GM18511 (cell line): ENCODE results near the gene CACNA2D2.

Experiments
- ATAC-seq: cut with Tn5 transposase; IDR thresholded peaks from one replicate; pipeline ENCODE4 v1.9.1; 2021; ENCODE audit warnings: mild to moderate bottlenecking, moderate library complexity; ENCODE audit not compliant: unreplicated experiment

Gene CACNA2D2

GRCh38 chr3:50467919-50468318 lies 35.5 kb downstream of the CACNA2D2 start:
- ATAC-seq = no peak

- ATAC-seq = no peak
Measured at GRCh38 chr3:50466177-50466576, 37.3 kb downstream of the CACNA2D2 start.

GRCh38 chr3:50464569-50464968 lies 38.9 kb downstream of the CACNA2D2 start:
- ATAC-seq = no peak

GRCh38 chr3:50459785-50460184 lies 43.6 kb downstream of the CACNA2D2 start:
- no peak for ATAC-seq

- no peak for ATAC-seq
Measured at GRCh38 chr3:50457988-50458387, 45.4 kb downstream of the CACNA2D2 start.

GRCh38 chr3:50455161-50456018 lies 48.0 kb downstream of the CACNA2D2 start:
- ATAC-seq = no peak

- ATAC-seq = no peak
Measured at GRCh38 chr3:50454481-50455070, 48.9 kb downstream of the CACNA2D2 start.

- no peak for ATAC-seq
Measured at GRCh38 chr3:50453907-50454306, 49.5 kb downstream of the CACNA2D2 start.

- ATAC-seq = no peak
Measured at GRCh38 chr3:50450209-50450921, 53.1 kb downstream of the CACNA2D2 start.

- no peak for ATAC-seq
Measured at GRCh38 chr3:50448752-50449539, 54.5 kb downstream of the CACNA2D2 start.

GRCh38 chr3:50447290-50447840 lies 56.1 kb downstream of the CACNA2D2 start:
- ATAC-seq = no peak

- no peak for ATAC-seq
Measured at GRCh38 chr3:50445919-50446318, 57.5 kb downstream of the CACNA2D2 start.

- no peak for ATAC-seq
Measured at GRCh38 chr3:50444782-50445181, 58.7 kb downstream of the CACNA2D2 start.

- no peak for ATAC-seq
Measured at GRCh38 chr3:50444213-50444612, 59.2 kb downstream of the CACNA2D2 start.

- ATAC-seq = no peak
Measured at GRCh38 chr3:50442945-50443579, 60.4 kb downstream of the CACNA2D2 start.

GRCh38 chr3:50441424-50442217 lies 61.8 kb downstream of the CACNA2D2 start:
- no peak for ATAC-seq

GRCh38 chr3:50436114-50436674 lies 67.2 kb downstream of the CACNA2D2 start:
- ATAC-seq = no peak

GRCh38 chr3:50435371-50436113 lies 67.9 kb downstream of the CACNA2D2 start:
- ATAC-seq = no peak
